ENCODE results near the gene VAMP5. TPM values are rescaled to one million over a fixed set of nuclear protein-coding genes. Genes with fewer than 3 reads are reported as not detected.

VAMP5 gene
- total and polyA plus RNA-seq, 2 experiments from 2014 or later: 0.87 to 7.8 TPM

- TF ChIP-seq ETS1 (IDR thresholded peaks at IDR 0.05) (no peak), CTCF (conservative IDR thresholded peaks at IDR 0.05; ENCODE audit: low read depth in 2 of 2) (no peak), NANOG (IDR thresholded peaks at IDR 0.05; ENCODE audit: borderline replicate concordance) (no peak), REST (IDR thresholded peaks at IDR 0.05; ENCODE audit: unreplicated experiment) (no peak)
These were observed 34.4 kb upstream of the VAMP5 start (continued) for GRCh38 chr2:85549826-85550225.

GRCh38 chr2:85550486-85550885 lies 33.7 kb upstream of the VAMP5 start:
- peaks cover 75% of the 10 kb centered on the region for H3K36me3 Mint-ChIP-seq (ENCODE audit: low read depth)
- Histone ChIP-seq H3K27ac (ENCODE audit: low read depth) (no peak overlapping the region), H3K4me1 (ENCODE audit: insufficient read depth) (no peaks in the 10 kb centered on the region), H3K9me2 (ENCODE audit: insufficient read depth) (no peaks in the 10 kb centered on the region), H3K79me2 (replicated peaks; ENCODE audit: insufficient read depth) (no peaks in the 10 kb centered on the region), H3K36me3 (ENCODE audit: insufficient read depth) (peaks cover 38% of the 10 kb centered on the region), H3K4me3 (no peak overlapping the region), H3F3A (replicated peaks; ENCODE audit: low read depth) (peaks cover 20% of the 10 kb centered on the region), H3K27me3 (ENCODE audit: insufficient read depth) (no peaks in the 10 kb centered on the region), H4K20me1 (replicated peaks; ENCODE audit: insufficient read depth) (no peaks in the 10 kb centered on the region), H3K4me2 (no peak overlapping the region), H2AFZ (no peak overlapping the region)
- peaks cover 7% of the 10 kb centered on the region; the same call in 2 of the 3 replicates for H3K4me1 Mint-ChIP-seq
- no peaks in the 10 kb centered on the region; the same call in 2 of the 3 replicates for H3K9me3 Mint-ChIP-seq
- no peak overlapping the region for H3K27ac Mint-ChIP-seq
- H3K4me3 Mint-ChIP-seq: no peak overlapping the region
- DNase-seq (ENCODE audit: low spot score) (no peak), ATAC-seq (no peak)
- H3K27me3 Mint-ChIP-seq (ENCODE audit: insufficient read depth, low read depth, poor library complexity): peaks cover 18% of the 10 kb centered on the region
- TF ChIP-seq ZNF331 (CRISPR knock-in tag; IDR thresholded peaks at IDR 0.05; ENCODE audit: low read depth): no peak
- TF ChIP-seq ETS1 (IDR thresholded peaks at IDR 0.05): no peak
- no peak for TF ChIP-seq REST (IDR thresholded peaks at IDR 0.05; ENCODE audit: unreplicated experiment)
- TF ChIP-seq ZNF462 (CRISPR knock-in tag; IDR thresholded peaks at IDR 0.05): no peak

All from GM23338 (cell line).